ENCODE data around the gene VSX2.
A peak's percentile ranks its signal among the peaks of the same experiment; 100 is the strongest.

The VSX2 gene

GRCh38 chr14:74240794-74241651 is 1.8 kb downstream of the VSX2 start:
- peak in 1 of 2 donors; percentile 7 for DNase-seq (ENCODE audit: low read depth in 2 of 2)
- no peak overlapping the region for H3K4me3 ChIP-seq (replicated peaks in 1 of 2; ENCODE audit: low read depth in 2 of 2, low read length in 2 of 2)
- TF ChIP-seq CTCF (IDR thresholded peaks at IDR 0.05; ENCODE audit: low read depth, low read length): no peak

- H3K4me3 ChIP-seq (replicated peaks in 1 of 2; ENCODE audit: low read depth in 2 of 2, low read length in 2 of 2): no peak overlapping the region
- no peak for TF ChIP-seq CTCF (IDR thresholded peaks at IDR 0.05; ENCODE audit: low read depth, low read length)
- DNase-seq (ENCODE audit: low read depth in 2 of 2): no peak
Observed at GRCh38 chr14:74241652-74242017, 2.4 kb downstream of the VSX2 start.

- TF ChIP-seq CTCF (IDR thresholded peaks at IDR 0.05; ENCODE audit: low read depth, low read length): no peak
Observed at GRCh38 chr14:74242021-74242779, 3.0 kb downstream of the VSX2 start.

GRCh38 chr14:74242780-74243042 is 3.5 kb downstream of the VSX2 start:
- TF ChIP-seq CTCF (IDR thresholded peaks at IDR 0.05; ENCODE audit: low read depth, low read length): no peak
- DNase-seq (ENCODE audit: low read depth in 2 of 2): no peak
- no peak overlapping the region for H3K4me3 ChIP-seq (replicated peaks in 1 of 2; ENCODE audit: low read depth in 2 of 2, low read length in 2 of 2)

More at GRCh38 chr14:74242021-74242779, 3.0 kb downstream of the VSX2 start:
- no peak for DNase-seq (ENCODE audit: low read depth in 2 of 2)
- H3K4me3 ChIP-seq (replicated peaks in 1 of 2; ENCODE audit: low read depth in 2 of 2, low read length in 2 of 2): no peak overlapping the region

- DNase-seq (ENCODE audit: low read depth in 2 of 2): no peak
- TF ChIP-seq CTCF (IDR thresholded peaks at IDR 0.05; ENCODE audit: low read depth, low read length): no peak
- no peak overlapping the region for H3K4me3 ChIP-seq (replicated peaks in 1 of 2; ENCODE audit: low read depth in 2 of 2, low read length in 2 of 2)
Observed at GRCh38 chr14:74243051-74243450, 3.8 kb downstream of the VSX2 start.

- no peak for DNase-seq (ENCODE audit: low read depth in 2 of 2)
- TF ChIP-seq CTCF (IDR thresholded peaks at IDR 0.05; ENCODE audit: low read depth, low read length): no peak
Observed at GRCh38 chr14:74244115-74244514, 4.9 kb downstream of the VSX2 start.

More at GRCh38 chr14:74244115-74244514, 4.9 kb downstream of the VSX2 start:
- H3K4me3 ChIP-seq (replicated peaks in 1 of 2; ENCODE audit: low read depth in 2 of 2, low read length in 2 of 2): no peak overlapping the region

Measured in cardiac fibroblast (primary cell).